Amniotic stem cell (primary cell): Measurements from ENCODE around the gene CCDC85C.

Experiments used
- DNase-seq: peaks from one replicate; lab custom pipeline; 2025; lab: John Stamatoyannopoulos, UW

The CCDC85C gene

DNA sequence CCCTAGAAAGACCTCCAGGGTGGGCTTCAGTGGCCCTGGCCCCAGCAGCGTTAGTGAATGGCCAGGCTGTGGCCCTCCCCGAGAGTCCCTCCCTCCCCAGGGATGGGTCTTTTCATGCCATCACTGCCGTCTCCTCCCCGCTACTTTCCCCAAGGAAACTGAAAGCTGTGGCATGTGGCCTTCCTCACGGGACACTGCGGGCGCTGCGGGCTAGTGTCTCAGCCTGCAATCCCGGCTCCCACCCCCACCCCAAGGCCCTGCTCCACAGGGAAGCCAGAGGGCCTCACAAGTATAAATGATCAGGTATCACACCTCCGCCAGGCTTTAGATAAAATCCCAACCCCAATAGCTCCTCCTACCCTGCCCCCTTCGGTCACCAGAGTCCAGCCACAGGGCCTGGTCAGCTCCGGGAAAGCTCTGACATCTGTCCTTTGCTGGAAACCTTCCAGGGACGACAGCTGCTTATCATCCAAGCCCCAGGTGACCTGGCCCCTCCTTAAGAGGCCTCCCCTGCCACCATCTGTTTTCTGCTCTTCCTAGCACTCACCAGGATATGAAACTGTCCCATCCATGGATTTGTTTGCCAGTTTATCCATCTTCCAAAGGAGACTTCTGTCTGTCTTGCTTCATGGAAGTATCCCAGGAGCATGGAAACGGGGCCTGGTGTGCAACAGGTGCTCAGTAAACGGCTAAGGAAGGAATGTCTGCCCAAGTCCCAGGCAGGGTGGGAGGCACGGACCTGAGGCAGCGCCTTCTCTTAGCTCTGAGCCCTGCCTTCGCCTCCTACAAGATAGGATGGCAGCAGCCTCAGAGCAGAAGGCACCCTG lies 31.6 kb downstream of the CCDC85C start:
- no peak for DNase-seq

DNA sequence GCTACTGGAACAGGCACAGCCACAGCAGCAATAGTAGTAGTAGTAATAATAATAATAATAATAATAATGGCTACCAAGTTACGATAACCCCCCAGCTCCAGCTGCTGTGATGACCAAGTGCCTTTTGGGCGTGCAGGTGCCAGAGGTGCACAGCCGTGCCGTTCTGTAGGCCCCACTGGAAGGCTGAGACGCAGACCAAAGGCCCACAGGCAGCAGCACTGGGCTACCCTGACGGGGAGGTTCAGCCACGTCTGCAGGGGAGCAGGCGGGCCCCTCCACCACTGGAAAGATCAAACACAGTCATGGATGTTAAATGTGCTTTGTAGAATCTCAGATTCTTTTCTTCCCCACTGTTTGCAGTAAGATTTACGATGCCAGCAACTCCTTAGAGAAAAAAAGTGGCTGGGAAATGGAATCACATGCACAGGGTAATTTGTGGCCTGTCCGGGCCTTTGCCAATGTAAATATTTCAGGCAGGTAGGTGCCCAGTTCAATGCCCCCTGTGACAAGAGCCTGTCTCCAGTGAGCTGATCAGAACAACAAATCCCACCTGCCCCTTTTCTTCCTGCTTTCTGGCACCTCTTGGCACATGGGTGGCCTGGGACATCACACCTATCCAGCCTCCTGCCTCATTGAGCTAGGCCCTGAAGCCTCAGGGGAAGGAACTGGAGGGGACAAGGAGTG lies 32.6 kb downstream of the CCDC85C start:
- no peak for DNase-seq

DNA sequence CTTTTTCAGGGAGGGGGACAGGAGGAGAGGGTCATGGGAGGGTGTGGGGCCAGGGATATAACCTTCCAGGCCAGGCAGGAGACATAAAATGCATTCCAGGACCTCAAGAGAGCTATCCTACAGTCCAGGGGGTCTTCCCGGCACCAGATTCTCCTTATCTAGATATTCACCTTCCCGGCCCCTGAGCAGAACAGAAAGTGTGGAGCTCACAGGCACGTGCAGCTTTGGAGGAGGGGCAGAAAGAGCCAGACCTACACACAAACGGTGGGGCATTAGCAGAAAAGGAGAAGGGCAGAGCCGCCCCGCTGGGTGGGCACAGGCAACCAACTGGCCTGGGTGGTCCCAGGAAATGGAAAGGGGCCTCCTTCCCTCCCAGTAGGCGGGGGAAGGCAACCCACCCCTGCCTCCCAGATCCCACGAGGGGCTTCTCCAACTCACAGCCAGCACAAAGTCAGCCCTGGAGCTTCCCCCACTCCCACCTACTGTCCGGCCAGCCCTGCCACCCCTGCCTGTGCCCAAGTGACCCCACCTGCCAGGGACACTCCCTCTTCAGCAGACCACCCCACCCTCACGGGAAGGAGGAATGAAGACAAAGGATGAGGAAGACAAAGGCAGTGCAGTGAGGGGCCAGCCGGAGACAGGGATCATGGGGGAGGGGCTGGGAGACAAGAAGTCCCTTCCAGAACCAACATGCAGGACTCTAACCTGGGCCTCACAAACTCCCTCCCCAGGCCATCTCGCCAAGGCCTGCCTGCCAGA lies 33.3 kb downstream of the CCDC85C start:
- DNase-seq, result no peak

DNA sequence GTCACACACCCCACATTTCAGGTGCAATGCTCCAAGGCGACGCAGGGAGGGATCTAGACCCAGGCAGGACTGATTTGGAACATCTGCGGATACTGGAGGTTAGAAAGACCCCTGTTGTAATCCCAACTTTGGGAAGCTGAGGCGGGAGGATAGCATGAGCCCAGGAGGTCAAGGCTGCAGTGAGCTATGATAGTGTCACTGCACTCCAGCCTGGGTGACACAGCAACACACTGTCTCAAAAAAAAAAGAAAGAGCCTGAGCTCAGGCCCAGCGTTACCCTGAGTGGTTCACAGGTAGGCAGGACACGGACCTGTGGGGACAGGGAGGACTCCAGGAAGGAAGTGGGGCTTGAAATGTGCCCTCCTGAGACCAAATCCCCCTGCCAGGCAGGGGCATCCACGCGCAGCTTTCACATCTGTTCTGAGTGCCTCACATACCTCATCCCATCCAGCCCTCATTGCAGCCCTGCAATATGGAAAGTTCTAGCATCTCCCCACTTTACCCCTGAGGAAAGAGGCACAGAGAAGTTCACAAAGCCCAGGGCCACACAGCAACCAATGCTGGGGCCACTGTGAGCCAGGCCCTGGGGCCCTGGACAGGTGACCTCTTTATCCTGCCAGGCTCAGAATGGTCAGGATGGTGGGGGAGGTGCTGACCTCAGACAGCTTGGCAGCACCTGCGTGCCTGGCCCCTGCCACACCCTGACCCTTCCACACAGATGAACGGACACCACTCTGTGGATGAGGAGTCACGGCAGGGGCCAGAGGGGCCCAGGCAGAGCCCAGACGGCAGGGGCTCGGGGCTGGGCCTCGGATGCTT lies 34.1 kb downstream of the CCDC85C start:
- no peak for DNase-seq

DNA sequence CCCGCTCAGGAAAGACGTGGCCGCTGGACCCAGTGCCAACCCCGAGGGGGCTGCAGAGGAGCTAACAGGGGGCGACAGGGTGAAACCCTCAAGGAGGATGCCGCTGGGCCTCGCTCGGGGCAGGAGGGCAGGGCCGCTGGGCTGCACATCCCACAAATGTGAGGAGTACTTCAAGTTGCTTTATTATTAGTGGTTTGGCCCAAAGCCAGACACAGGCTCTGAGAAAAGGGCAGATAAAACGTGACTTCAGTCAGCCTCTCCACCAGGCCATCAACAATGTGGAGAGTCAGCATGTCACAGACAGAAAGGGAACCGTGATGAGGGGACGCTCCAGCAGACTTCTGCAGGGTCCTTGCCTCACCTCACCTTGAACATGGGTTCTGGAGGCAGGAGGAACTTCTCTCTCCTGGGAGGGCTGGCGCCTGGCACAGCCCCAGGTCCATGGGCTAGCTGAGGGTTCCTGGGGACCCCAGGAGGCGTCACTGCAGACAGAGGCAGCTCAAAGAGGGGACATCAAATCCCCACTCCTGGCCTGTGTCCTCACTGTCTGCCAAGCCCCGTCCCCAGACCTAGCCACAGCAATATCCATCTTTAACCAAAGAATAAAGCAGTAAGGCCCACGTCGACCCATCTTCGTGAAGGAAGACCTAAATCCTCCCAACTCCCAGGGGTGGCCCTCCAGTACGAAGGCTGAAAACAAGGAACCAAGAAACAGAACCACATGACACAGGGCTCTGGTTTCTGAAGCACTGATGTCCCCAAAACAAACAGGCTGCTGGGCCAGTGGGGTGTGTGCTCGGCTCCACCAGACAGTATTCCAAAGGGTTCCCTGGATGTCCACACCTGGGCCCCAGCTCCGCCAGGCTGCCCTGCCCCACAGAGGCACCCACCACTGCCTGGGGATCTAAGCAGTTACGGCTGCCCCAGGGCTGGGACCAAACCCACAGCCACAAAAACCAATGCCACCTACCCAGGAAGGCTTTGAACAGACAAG lies 35.1 kb downstream of the CCDC85C start:
- DNase-seq, result peak; percentile 5

DNA sequence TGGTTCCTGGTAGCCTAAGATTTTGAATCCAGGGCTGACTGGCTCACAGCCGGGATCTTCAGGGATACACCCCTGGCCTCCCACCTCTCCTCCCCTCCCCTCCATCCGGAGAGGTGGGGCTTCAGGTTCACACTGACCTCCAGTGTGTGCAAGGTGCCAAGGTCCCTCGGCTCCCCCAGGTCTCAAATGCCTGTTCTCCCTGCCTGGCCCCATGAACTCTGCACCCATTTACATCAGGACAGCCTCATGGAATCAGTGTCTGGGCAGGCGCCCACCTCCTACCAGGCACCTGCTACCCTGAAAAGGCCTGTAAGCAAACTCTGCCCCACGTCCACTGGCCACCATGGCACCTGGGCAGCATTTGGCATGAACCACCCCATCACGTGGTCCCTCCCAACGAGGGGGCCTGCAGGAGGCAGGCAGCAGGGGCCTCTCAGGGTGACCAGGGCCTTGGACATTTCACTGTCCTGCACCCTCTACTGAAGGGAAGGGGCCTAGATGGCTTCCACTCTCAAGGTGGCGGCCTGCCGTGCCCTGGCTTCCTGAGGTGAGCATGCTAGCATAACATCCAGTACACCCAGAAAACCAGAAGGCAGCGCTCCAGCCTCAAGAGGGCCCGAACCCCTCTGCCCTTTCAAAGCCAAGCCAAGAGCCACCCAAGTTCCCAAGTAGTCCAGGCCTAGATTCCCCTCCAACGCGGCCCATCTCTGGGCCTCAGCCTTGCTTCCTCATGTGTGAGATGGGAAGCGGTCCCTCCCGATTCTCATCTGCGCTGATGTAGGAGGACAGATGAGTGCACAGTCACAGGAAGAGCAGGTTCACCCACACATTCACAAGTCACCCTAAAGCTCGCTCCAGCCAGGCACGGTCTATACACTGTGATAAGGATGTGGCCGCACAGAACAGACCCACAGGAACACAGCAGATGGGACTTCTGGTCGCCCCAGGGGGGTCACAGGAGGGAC lies 37.3 kb downstream of the CCDC85C start:
- DNase-seq, result no peak

DNA sequence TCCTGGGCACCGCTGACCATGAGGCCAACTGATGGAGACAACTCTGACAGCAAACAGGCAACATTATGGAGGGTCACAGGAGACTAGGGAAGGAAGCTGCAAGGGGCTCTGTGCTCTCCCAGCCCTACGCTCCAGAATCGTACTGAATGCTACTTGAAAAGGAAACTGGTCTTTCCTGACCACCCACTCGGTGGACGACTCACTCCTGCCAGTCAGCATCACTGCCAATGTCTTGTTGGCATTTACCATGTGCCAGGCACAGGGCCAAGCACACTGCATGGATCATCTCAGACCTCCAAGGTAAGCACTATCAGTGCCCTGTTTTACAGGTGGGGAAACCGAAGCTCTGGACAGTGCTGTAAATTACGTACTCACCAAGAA lies 38.0 kb downstream of the CCDC85C start:
- no peak for DNase-seq

DNA sequence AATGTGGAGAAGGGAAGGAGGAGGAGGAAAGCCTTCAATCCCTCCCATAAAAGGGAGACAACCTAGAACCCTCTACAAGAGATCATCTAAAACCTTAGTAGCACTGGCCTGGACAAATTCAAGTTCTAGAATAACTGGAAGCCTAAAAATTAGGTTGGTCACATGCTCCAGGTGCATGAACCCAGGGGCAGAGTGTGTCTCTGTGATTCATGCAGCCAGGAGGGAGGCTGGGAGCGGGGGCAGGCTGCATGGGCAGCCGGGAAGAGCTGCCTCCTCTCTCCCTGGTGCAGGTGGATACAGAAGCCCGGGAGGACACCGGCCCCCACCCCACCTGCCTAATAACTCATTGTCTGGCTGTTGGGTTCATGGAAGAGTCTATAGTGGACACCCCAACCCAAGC lies 38.6 kb downstream of the CCDC85C start:
- DNase-seq, result no peak

DNA sequence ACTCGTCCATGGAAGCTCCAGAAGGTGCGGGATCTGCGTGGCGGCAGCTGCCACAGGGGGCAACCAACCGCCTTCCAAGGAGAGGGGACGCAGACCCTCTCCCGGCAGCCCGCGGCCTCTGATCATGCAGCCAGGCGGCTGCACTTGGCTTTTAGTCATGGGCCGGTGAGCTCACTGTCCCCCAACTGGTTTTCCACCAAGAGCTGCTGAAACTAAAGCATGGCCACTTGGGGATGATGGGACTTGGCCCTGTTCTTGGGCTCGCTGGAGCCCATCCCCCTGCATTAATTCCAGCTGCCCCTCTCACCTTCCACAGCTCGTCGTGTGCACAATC lies 39.1 kb downstream of the CCDC85C start:
- no peak for DNase-seq

DNA sequence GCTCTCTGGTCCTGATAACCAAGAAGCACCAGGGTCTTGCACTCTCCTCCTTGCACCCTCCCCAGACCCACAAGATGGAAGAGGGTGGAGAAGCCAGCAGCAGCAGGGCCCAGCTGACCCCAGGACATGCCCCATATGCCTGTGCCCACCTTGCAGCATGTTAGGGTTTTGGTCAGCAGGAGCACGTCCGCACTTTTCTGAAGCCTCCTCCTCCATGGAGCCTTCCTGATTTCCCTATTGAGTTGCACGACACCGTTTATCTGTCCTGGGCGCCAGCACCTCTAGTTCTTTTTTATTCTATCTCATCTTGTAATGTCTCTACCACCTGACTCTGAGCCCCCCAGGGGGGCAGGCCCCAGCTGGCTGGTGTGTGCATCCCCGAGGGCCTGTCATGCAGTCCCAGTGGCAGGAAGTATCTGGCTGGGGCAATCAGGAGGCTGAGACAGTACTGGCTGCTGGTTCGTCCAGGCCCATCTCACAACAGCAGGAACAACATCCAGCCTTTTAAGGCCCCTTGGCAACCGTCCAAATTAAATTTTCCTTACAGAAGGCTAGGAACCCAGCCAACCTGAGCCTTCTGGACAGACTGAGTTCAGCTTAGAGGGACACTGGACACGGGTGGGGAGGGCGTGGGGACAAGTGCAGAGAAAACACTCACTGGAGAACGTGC lies 39.6 kb downstream of the CCDC85C start:
- DNase-seq, result no peak

DNA sequence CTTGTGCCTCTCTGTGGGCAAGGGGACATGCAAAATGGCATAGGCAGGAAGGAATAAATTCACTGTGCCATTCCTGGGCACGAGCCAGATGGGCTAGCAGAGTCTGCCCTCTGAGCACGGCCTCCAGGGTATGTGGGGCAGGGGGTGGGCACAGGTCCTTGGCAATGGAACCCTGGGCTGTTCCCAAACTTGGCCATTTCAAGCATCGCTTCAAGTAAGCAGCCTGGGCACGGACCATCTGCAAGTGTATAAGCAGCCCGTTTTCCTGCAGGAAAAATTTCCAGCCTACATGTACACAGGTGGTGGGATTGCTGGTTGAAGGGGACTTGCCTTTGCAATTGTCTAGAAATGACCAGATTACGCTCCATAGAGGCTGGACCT lies 40.3 kb downstream of the CCDC85C start:
- DNase-seq, result no peak

DNA sequence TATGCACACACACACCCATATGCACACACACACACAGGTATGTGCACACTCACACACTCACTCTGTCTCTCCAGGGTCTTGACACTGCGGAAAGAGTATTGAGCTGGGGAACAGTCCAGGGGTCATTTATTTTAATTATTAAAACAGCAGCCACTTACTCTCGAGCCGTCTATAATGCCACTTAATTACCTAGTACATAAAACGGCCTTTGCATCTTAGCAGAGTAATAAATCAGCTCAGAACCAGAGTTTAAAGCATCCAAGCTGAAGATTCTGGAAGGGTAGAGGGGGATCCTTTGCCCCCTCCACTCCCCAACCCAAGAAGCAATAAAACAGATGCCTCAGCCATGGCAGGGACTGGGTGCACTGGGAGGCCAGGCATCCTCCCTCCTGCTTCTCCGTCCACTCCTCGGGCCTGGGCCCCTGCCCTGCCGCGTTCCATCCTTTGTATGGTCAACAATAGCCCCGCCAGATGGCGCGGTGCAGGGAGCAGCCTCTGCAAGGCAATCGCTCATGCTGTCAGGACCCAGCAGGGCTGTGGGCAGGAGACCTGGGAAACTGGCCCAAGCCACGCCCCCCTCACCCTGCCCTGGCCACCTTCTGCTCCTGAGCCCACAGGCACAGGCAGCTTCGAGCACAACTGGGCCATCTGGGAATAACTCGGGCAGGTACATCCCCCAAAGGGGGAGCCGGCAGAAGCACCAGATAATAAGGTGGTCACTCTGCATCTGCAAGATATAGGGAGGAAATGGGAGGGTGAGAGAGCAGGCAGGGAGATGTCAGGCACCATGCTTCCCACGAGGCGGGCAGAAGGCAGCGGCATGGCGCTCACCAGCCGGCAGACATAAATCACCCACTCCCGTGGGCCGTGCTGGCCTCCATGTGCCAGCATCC lies 40.9 kb downstream of the CCDC85C start:
- DNase-seq, result no peak

DNA sequence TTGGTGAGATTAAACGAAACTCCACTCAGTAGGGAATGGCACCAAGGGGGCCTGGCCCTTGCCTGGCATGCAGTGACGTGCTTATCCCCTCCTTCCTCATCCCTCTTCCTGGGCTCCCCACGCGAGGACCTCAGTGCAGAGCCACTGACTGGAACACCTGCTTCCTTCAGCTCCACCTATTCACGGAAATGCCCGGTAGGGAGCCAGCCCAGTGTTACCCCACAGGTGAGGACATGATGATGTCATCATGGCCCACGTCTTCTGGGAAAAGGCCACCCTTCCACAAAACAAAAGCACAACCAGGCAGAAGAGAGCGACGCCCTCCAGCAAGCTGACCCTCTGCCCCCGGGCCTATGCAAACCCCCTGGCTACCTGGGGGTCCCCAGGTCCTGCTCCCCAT lies 42.1 kb downstream of the CCDC85C start:
- no peak for DNase-seq

DNA sequence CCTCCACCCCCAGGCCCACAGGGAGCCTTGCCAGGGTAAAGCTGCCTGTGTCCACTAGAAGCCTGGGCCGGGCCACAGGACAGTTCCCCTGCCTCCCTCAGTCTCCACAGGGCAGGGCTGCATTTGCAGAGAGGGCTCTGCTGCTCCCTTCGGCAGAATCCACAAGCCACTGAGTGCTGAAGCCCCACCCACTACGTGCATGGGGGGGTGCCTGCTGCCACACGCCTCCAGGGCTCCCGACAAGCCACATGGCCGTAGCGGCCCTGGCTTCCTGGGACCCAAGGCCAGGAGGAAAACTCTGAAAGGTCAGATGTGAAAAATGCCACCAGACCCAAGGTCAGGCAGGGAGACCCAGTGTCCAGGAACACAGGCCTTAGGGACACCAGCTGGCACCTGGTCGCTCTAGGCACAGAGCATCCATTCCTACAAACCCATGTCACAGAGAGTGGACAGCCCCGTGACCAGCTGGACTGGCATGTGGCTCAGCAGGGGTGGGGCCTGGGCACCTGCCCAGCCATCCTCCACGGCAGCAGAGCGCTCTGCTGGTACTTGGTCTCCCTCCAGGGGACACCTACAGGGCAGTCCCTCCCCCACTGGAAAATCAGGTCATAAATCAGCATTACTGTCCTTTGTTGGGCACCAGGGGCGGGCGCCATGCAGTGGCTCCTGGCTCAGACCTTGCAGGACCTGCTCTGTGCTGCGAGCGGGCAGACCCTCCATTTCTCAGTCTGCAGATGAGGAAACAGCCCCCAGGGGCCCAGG lies 42.9 kb downstream of the CCDC85C start:
- DNase-seq, result no peak

DNA sequence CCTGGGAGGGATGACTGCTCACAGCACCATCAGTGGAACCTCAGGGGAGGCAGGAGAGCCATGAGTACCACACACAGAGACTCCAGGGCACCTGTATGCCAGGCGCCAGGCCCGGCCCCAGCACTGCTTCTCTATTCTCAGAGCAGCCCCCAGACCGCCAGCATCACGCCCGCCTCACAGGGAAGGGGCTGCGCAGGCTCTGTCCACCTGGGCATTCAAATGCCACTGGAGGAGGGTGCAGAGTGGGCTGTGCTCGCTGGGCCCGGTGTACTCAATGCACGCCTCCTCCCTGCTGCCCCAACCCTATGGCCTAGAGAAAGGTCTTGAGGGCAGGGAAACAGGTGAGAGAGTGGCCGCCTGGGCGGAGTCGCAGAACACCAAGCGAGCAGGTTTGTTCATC lies 43.6 kb downstream of the CCDC85C start:
- DNase-seq, result no peak

DNA sequence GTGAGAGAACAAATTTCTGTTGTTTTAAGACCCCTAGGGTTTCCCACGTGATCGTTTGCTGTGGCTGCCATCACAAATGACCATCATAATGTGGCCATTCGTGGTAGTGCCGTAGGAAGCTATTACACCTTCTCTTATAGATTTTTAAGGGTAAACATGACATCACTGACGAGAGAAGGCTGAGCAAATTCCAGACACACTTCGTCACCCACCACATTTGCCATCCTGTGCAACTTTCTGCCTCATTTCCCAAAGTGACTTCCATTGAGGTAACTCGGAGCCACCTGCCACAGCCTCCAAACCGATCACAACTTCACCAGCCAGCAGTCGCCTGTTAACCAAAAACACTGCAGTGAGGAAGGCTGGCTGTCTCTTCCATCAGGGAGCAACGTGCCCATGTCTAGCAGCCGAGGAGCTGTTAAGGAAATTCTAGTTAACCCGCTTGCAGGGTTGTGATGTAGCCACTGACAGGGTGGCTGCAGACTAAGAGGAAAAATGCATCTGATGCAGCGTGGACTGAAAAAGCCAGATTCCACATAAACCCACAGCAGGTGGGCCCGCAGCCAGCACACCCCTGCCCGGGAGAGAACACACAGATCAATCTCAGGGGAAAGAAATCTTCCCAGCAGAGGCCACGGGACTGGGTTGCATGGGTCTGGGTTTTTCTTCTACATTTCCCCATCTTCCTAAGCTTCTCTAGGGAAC lies 44.6 kb downstream of the CCDC85C start:
- DNase-seq, result no peak
